DND-41 (cell line): ENCODE results near the gene ATOH7.

ENCODE experiments used
- ATAC-seq: fragments of 200-7000 bp; cut with Tn5 transposase; 3 replicates; pipeline ENCODE4 v1.9.1; 2021; ENCODE audit warnings: low read depth; ENCODE audit not compliant: insufficient read depth
- DNase-seq: peaks from one replicate; pipeline ENCODE4 v3.0.0-alpha.2; 2020
- H2AFZ ChIP-seq: 2 replicates; pipeline ENCODE4 v1.6.0; 2012; ENCODE audit warnings: low read depth, low read length
- H3K27ac ChIP-seq: 2 replicates; pipeline ENCODE4 v1.5.1; 2012; ENCODE audit warnings: low read length, inconsistent platforms
- H3K27me3 ChIP-seq: fragments of 200-600 bp; sonication (generic); 2 replicates; pipeline ENCODE4 v1.6.0; 2012; ENCODE audit warnings: low read length, mild to moderate bottlenecking, inconsistent platforms; ENCODE audit not compliant: insufficient read depth, poor library complexity
- H3K36me3 ChIP-seq: 2 replicates; pipeline ENCODE4 v1.5.1; 2012; ENCODE audit warnings: low read length, inconsistent platforms; ENCODE audit not compliant: insufficient read depth
- H3K4me1 ChIP-seq: 2 replicates; pipeline ENCODE4 v1.5.1; 2012; ENCODE audit warnings: mild to moderate bottlenecking, low read length; ENCODE audit not compliant: insufficient read depth
- H3K4me2 ChIP-seq: 2 replicates; pipeline ENCODE4 v1.6.0; 2012; ENCODE audit warnings: mild to moderate bottlenecking, moderate library complexity, low read length, inconsistent platforms; ENCODE audit not compliant: insufficient read depth
- H3K4me3 ChIP-seq, 2 experiments: fragments of 200-600 bp in 1 of 2; shearing (Covaris generic) in 1 of 2; 2 replicates each; pipeline ENCODE4 v1.5.1; 2012 to 2016; ENCODE audit warnings: inconsistent platforms in 2 of 2, low read length in 2 of 2, mild to moderate bottlenecking in 2 of 2, low read depth in 1 of 2, moderate library complexity in 1 of 2
- H3K79me2 ChIP-seq: 2 replicates; pipeline ENCODE4 v1.6.0; 2012; ENCODE audit warnings: low read length, inconsistent platforms; ENCODE audit not compliant: insufficient read depth
- H3K9ac ChIP-seq: 2 replicates; pipeline ENCODE4 v1.6.0; 2012; ENCODE audit warnings: low read depth, mild to moderate bottlenecking, inconsistent platforms, low read length, moderate library complexity
- H3K9me3 ChIP-seq: 2 replicates; pipeline ENCODE4 v1.5.1; 2012; ENCODE audit warnings: low read length, moderate library complexity, mild to moderate bottlenecking, inconsistent platforms; ENCODE audit not compliant: insufficient read depth, severe bottlenecking
- H4K20me1 ChIP-seq: 2 replicates; pipeline ENCODE4 v1.6.0; 2012; ENCODE audit warnings: low read length; ENCODE audit not compliant: insufficient read depth
- EZH2 ChIP-seq: IDR thresholded peaks from 3 replicates; pipeline ENCODE4 v1.6.1; 2012; ENCODE audit warnings: borderline replicate concordance, low read depth, mild to moderate bottlenecking, moderate library complexity, low read length, inconsistent platforms; ENCODE audit not compliant: severe bottlenecking
- TF ChIP-seq, protein P1 (sequence below): IDR thresholded peaks from 2 replicates; pipeline ENCODE4 v1.5.1; 2012; ENCODE audit warnings: borderline replicate concordance, low read length, moderate library complexity, mild to moderate bottlenecking; ENCODE audit not compliant: poor library complexity, severe bottlenecking; ENCODE audit errors: extremely low read depth

The ATOH7 gene

DNA sequence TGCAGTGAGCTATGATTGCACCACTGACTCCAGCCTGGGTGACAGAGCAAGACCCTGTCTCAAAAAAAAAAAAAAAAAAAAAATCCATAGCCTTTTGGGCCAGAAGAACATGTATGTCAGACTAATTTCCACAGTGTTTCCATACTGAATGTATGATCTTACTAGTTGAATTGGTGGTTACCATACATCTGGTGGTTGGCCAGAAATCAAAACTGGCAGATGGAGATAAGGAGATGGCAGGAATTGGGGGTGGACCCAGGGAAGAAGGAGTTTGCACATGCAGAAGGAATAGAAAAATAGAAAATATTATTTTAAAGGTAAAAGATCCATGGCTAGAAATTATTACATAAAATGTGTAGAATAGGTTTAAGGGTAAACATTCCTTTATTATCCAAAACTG is 3.7 kb upstream of the ATOH7 start:
- no peak for DNase-seq

DNA sequence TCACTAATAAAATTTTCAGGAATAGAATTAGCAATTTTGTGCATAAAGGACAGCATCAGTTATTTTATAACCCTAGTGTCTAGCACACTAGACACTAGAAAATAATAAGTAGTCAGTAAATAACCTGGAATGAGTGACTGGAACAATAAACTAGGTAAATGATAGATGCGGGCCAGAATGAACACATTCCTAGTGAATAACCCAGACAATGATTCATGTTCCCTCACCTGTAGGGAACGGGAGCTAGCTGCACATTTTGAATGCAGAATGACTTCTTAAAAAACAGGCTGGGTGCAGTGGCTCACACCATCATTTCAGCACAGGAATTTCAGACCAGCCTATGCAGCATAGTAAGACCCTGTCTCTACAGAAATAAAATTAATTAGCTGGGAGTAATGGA is 3.2 kb upstream of the ATOH7 start:
- no peak for DNase-seq
- H3K4me1 ChIP-seq = no peaks in the 10 kb centered on the region

More for the DNA sequence above, 3.7 kb upstream of the ATOH7 start:
- Histone ChIP-seq H3K27ac (no peak overlapping the region), H3K4me2 (no peak overlapping the region), H3K36me3 (no peaks in the 10 kb centered on the region), H3K27me3 (peaks cover 16% of the 10 kb centered on the region), H4K20me1 (no peaks in the 10 kb centered on the region), H3K4me1 (no peaks in the 10 kb centered on the region), H3K79me2 (no peaks in the 10 kb centered on the region), H2AFZ (no peak overlapping the region), H3K9ac (no peak overlapping the region), H3K4me3 (no peak overlapping the region), H3K9me3 (no peaks in the 10 kb centered on the region)
- ATAC-seq = no peak
- TF ChIP-seq, protein P1, sequence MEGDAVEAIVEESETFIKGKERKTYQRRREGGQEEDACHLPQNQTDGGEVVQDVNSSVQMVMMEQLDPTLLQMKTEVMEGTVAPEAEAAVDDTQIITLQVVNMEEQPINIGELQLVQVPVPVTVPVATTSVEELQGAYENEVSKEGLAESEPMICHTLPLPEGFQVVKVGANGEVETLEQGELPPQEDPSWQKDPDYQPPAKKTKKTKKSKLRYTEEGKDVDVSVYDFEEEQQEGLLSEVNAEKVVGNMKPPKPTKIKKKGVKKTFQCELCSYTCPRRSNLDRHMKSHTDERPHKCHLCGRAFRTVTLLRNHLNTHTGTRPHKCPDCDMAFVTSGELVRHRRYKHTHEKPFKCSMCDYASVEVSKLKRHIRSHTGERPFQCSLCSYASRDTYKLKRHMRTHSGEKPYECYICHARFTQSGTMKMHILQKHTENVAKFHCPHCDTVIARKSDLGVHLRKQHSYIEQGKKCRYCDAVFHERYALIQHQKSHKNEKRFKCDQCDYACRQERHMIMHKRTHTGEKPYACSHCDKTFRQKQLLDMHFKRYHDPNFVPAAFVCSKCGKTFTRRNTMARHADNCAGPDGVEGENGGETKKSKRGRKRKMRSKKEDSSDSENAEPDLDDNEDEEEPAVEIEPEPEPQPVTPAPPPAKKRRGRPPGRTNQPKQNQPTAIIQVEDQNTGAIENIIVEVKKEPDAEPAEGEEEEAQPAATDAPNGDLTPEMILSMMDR = no peak
- TF ChIP-seq EZH2 = no peak

DNA sequence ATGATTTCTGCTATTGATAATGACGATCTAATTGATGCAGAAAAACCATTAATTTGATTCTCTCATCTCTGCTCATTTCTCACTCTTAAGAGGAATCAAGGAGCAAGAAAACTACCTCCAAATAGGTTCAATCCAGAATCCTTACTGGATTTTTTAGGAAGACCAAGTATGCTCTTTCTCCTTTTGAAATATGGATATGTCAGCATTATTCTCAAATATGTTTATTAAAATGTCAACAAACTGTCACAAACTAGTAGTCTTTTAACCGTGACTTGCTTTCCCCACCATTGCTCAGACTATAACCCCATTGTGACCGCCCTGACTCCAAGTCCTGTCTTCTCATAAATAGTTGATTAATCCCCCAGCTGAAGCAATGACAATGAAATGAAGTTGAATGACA is 1.1 kb upstream of the ATOH7 start:
- TF ChIP-seq, protein P1 = no peak
- no peak for TF ChIP-seq EZH2
- H3K36me3 ChIP-seq = no peaks in the 10 kb centered on the region
- no peaks in the 10 kb centered on the region for H3K79me2 ChIP-seq
- no peaks in the 10 kb centered on the region for H3K4me1 ChIP-seq
- ATAC-seq (no peak), DNase-seq (no peak)
- H4K20me1 ChIP-seq = no peaks in the 10 kb centered on the region
- no peaks in the 10 kb centered on the region for H3K9me3 ChIP-seq
- H3K9ac ChIP-seq = no peak overlapping the region
- peaks cover 22% of the 10 kb centered on the region for H3K27me3 ChIP-seq
- no peak overlapping the region for H3K4me3 ChIP-seq
- no peak overlapping the region for H3K27ac ChIP-seq
- no peak overlapping the region for H2AFZ ChIP-seq
- no peak overlapping the region for H3K4me2 ChIP-seq

More for the DNA sequence above, 3.2 kb upstream of the ATOH7 start:
- Histone ChIP-seq H3K4me2 (no peak overlapping the region), H3K27ac (no peak overlapping the region), H2AFZ (no peak overlapping the region), H3K36me3 (no peaks in the 10 kb centered on the region), H3K4me3 (no peak overlapping the region), H3K9ac (no peak overlapping the region), H4K20me1 (no peaks in the 10 kb centered on the region), H3K27me3 (peaks cover 17% of the 10 kb centered on the region), H3K79me2 (no peaks in the 10 kb centered on the region), H3K9me3 (no peaks in the 10 kb centered on the region)
- no peak for ATAC-seq
- TF ChIP-seq, protein P1 = no peak
- no peak for TF ChIP-seq EZH2

DNA sequence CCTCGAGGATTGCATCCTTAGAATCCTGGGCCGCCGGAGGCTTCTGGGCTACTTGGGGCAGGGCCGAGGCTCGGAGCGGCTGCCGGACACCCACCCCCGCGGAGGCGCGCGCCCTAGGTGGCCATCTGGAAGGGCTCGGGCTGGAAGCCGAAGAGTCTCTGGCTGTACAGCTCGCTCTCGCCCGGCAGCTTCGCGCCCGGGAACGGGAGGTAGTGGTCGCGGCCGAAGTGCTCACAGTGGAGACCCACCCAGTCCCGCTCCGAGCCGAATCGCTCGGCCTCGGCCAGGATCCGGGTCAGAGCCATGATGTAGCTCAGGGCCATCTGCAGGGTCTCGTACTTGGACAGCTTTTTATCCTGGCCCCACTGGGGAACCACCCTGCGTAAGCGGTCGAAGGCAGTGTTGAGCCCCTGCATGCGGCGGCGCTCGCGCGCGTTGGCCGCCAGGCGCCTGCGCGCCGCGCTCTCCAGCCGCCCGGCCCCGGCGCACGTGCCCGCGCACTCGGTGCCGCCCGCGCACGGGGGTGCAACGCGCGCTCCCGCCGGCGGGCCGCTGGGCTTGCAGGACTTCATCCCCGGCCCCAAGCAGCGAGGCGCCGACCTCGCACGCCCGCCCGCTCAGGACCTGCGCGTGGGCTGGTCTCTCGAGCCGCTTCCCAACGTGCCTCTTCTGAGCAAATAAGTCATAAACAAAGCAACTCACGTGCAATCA is 652 bp downstream of the ATOH7 start:
- no peak for TF ChIP-seq EZH2
- TF ChIP-seq, protein P1 = no peak
- Histone ChIP-seq H3K9ac (no peak overlapping the region), H3K79me2 (no peaks in the 10 kb centered on the region), H3K4me2 (no peak overlapping the region), H3K27me3 (peaks cover 24% of the 10 kb centered on the region), H4K20me1 (no peaks in the 10 kb centered on the region), H3K4me1 (no peaks in the 10 kb centered on the region), H2AFZ (no peak overlapping the region), H3K4me3 (no peak overlapping the region), H3K27ac (no peak overlapping the region), H3K36me3 (no peaks in the 10 kb centered on the region), H3K9me3 (no peaks in the 10 kb centered on the region)
- DNase-seq (no peak), ATAC-seq (no peak)
